Activated CD4-positive, alpha-beta memory T cell treated with anti-CD3 and anti-CD28 coated beads for 36 hours (primary cell): ENCODE measurements around the gene IQGAP1. TPM values are rescaled to one million over a fixed set of nuclear protein-coding genes. Genes with fewer than 3 reads are reported as not detected.
A peak's percentile ranks its signal among the peaks of the same experiment; 100 is the strongest.

Experiments used
- CTCF ChIA-PET: fragments of 350-600 bp; sonication (Branson Sonifier 250); formaldehyde crosslinking; loops from one replicate; lab custom pipeline; 2021; ENCODE audit warnings: antibody characterized with exemption, inconsistent platforms; lab: Charles Lee
- POLR2A ChIA-PET: fragments of 350-600 bp; sonication (Branson Sonifier 250); formaldehyde crosslinking; loops from one replicate; lab custom pipeline; 2021; ENCODE audit warnings: antibody characterized with exemption; lab: Charles Lee
- DNase-seq: peaks from one replicate; pipeline ENCODE4 v3.0.0-alpha.2; 2020
- H3K27ac Mint-ChIP-seq: one replicate; pipeline ENCODE4 v1.8.0; 2021; ENCODE audit warnings: mixed read lengths
- H3K27me3 Mint-ChIP-seq: one replicate; pipeline ENCODE4 v1.8.0; 2021; ENCODE audit warnings: mixed read lengths
- H3K36me3 Mint-ChIP-seq: one replicate; pipeline ENCODE4 v1.8.0; 2021; ENCODE audit warnings: mixed read lengths
- H3K4me1 Mint-ChIP-seq: one replicate; pipeline ENCODE4 v1.8.0; 2021; ENCODE audit warnings: low read depth, mixed read lengths
- H3K4me3 Mint-ChIP-seq: one replicate; pipeline ENCODE4 v1.8.0; 2021; ENCODE audit warnings: mild to moderate bottlenecking, mixed read lengths
- H3K9me3 Mint-ChIP-seq: one replicate; pipeline ENCODE4 v1.8.0; 2021; ENCODE audit warnings: mixed read lengths
- intact Hi-C: fragments of 100-400 bp; cut with micrococcal nuclease; formaldehyde crosslinking; loops from one replicate; pipeline ENCODE4 v1.15.1; 2023
- total RNA-seq, 2 experiments: library from RNA; stranded (reverse); gene quantifications; one replicate each; pipeline ENCODE4 v1.2.3, GENCODE V29; 2021

Gene IQGAP1
- total RNA-seq, 2 experiments from 2014 or later = 186 to 207 TPM

DNA sequence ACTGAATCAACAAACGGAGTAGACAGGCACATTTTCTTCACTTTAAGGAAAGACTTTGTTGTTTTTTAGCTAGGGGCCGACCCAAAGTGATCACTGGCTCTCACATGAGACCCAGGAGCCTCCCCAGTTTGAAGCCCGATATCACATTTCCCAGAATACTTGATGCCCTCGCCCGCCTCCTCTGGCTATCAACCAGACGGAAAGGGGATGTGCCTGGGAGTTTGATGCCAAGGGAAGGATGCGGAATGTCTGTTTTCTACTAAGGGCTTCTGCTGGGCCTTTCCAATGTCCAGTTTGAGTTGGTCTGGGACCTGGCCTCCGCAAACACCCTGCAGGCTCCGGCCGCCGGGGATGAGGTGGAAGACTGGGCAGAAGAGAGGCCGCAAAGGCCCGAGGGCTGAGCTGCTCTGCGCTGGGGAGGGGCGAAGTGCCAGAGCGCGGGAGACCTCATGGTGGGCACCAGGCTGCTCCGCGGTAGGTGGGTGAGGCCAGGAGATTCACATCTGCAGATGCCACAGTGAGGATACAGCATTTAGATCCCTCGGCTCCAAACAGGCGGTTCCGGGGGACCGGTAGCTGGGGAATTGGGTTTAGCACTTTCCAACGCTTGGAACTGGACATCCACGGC is 36.4 kb upstream of the IQGAP1 start:
- Mint-ChIP-seq H3K27ac (no peak overlapping the region), H3K4me3 (peak overlapping the region; percentile 87), H3K27me3 (peaks cover 4% of the 10 kb centered on the region), H3K36me3 (no peaks in the 10 kb centered on the region), H3K9me3 (no peaks in the 10 kb centered on the region), H3K4me1 (peaks cover 6% of the 10 kb centered on the region)
- DNase-seq = no peak
- ChIA-PET POLR2A (interaction anchor here (1.5 kb wide), 1 partner anchor 36 kb away, joined by 4 read pairs; the partner anchor contains the start of gene IQGAP1), CTCF (interaction anchor here (1.8 to 2.3 kb wide), 3 partner anchors 10 to 131 kb away, joined by 5 to 11 read pairs (median 6); no protein-coding TSS in a partner anchor)
- intact Hi-C loops = loop anchor here (1.0 to 5.0 kb wide), 4 partner anchors 11 to 67 kb away; partner anchors contain the start of gene IQGAP1

DNA sequence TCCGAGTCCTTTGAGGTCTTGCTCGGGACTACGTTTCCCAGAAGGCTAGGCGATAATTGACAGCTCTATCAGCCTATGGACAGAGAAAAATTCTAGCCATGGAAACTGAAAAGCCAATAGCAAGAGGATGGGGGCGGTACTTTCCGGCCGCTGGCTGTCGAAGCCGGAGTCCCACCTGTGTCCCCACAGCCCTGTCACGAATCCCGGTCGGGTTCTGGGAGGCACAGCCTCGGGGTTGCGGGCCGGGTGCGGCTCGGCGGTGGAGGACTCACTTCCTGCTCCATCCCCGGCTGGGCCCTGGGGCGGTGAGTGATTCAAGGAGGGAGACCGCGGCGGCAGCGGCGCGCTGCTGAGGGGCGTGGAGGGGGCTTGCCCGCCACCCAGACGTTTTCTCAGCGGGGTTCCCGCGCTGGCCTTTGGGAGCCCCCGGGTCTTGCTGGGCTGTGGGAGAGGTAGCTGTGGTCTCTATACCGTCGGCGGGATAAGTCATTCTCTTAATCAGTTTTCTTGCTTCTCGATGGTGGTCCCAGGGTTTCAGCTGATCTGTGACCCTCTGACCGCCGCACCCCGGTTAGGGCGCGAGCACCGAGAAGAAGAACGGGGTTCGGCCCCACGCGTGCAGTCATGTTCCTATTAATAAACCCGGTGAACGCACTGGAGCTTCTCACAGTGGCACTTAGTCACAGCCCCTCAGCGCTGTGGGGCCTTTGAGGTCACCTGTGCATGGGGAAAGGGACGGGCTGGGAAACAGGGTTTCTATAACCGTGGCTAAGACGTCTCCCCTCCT is 35.7 kb upstream of the IQGAP1 start, which contains the start of gene ZNF774:
ZNF774 (plus strand) TSS at position 178 of the 787 bp plus-strand sequence. CDS start 2,377 bp downstream, outside the sequence.
- Mint-ChIP-seq H3K4me1 (peaks cover 6% of the 10 kb centered on the region), H3K4me3 (peak within 1 kb of the TSS; percentile 87), H3K9me3 (no peaks in the 10 kb centered on the region), H3K27ac (no peak within 1 kb of the TSS), H3K36me3 (no peaks in the 10 kb centered on the region), H3K27me3 (peaks cover 4% of the 10 kb centered on the region)
- CTCF ChIA-PET = interaction anchor here (1.8 to 2.3 kb wide), 3 partner anchors 9 to 130 kb away, joined by 5 to 11 read pairs (median 6); no protein-coding TSS in a partner anchor
- POLR2A ChIA-PET = interaction anchor here (0.5 to 1.5 kb wide), 3 partner anchors 23 to 64 kb away, joined by 3 to 5 read pairs (median 4); partner anchors contain the start of gene IQGAP1
- peak; percentile 93 for DNase-seq
- intact Hi-C loops = loop anchor here (1.0 to 5.0 kb wide), 4 partner anchors 10 to 67 kb away; partner anchors contain the start of gene IQGAP1

DNA sequence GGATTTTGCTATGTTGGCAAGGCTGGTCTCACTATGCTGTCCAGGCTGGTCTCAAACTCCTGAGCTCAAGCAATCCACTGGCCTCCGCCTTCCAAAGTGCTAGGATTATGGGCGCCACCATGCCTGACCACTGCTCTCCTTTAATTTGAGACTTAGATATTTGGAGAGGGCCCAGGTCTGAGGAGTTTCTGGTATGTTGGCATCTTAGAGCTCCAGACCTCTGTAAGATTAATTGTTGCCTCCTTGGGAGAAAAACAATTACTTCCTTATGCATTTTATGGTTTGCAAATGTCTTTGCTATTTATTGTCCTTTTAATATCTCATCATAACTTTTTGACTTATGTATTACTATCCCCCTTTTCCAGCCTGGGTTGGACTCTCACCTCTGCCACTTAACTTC is 33.1 kb upstream of the IQGAP1 start:
- Mint-ChIP-seq H3K9me3 (no peaks in the 10 kb centered on the region), H3K4me1 (peaks cover 6% of the 10 kb centered on the region), H3K27ac (no peak overlapping the region), H3K4me3 (no peak overlapping the region), H3K36me3 (no peaks in the 10 kb centered on the region), H3K27me3 (peaks cover under 1% of the 10 kb centered on the region)
- intact Hi-C loops = loop anchor here (5.0 kb wide), 1 partner anchor 32 kb away; the partner anchor contains the start of gene IQGAP1
- POLR2A ChIA-PET = no interaction called here
- no peak for DNase-seq
- CTCF ChIA-PET = interaction anchor here (0.9 to 1.0 kb wide), 2 partner anchors 35 to 127 kb away, joined by 3 to 4 read pairs; no protein-coding TSS in a partner anchor

DNA sequence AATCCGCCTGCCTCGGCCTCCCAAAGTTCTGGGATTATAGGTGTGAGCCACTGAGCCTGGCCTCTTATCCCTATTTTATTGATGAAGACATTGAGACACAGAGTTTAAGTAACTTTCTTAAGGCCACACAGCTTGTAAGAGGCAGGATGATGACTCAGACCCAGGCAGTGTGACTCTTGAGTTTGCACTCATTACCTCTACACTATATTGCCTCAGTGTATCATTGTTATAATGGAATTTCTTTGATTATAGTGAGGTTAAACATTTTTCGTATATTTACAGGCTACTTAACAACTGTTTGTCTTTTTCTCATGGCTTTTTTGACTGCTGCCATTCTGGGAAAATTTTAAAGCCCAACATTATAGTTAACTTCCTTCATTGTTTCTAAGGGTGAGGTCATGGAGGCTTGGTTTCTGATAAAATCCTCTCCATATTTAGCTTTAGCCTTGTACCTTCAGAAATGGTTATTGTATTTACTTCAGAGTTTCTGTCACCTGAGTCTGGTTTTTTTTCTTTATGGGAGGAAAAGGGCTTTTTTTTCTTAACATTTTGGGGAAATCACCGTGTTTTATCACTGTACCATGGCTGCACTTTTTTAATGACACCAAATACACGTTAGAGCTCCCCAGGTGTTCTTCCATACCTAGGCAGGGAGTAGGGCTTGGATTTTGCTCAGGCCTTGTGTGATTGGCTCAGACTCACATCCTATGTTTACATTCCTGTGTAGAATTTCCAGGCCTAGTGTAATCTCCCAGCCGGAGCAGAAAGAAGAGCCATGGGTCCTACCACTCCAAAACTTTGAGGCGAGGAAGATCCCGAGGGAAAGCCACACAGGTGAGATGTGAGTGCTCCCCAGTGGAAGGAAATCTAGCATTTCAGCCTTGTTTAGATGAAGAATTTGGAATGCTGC is 29.7 kb upstream of the IQGAP1 start:
- intact Hi-C loops = no loop called here
- H3K27ac Mint-ChIP-seq = no peak overlapping the region

DNA sequence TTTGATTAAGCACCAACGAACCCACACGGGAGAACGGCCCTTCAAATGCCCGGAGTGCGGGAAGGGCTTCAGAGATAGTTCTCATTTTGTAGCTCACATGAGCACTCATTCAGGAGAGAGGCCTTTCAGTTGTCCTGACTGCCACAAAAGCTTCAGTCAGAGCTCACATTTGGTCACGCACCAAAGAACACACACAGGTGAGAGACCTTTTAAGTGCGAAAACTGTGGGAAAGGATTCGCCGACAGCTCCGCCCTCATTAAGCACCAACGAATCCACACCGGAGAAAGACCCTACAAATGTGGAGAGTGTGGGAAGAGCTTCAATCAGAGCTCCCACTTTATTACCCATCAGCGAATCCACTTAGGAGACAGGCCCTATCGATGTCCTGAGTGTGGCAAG is 27.3 kb upstream of the IQGAP1 start:
- Mint-ChIP-seq H3K27ac (no peak overlapping the region), H3K36me3 (no peaks in the 10 kb centered on the region), H3K9me3 (no peaks in the 10 kb centered on the region), H3K4me3 (no peak overlapping the region), H3K4me1 (peaks cover 24% of the 10 kb centered on the region), H3K27me3 (no peaks in the 10 kb centered on the region)
- intact Hi-C loops = no loop called here
- POLR2A ChIA-PET = no interaction called here
- CTCF ChIA-PET = interaction anchor here (0.6 to 6.1 kb wide), 14 partner anchors 9 to 567 kb away, joined by 3 to 61 read pairs (median 4); partner anchors contain the start of genes IQGAP1 and ZNF774
- no peak for DNase-seq

More for the DNA sequence above, 29.7 kb upstream of the IQGAP1 start:
- no peaks in the 10 kb centered on the region for H3K27me3 Mint-ChIP-seq
- H3K36me3 Mint-ChIP-seq = no peaks in the 10 kb centered on the region
- no peaks in the 10 kb centered on the region for H3K9me3 Mint-ChIP-seq
- no peak overlapping the region for H3K4me3 Mint-ChIP-seq
- peak; percentile 20 for DNase-seq
- H3K4me1 Mint-ChIP-seq = peaks cover 15% of the 10 kb centered on the region
- ChIA-PET POLR2A (no interaction called here), CTCF (interaction anchor here (0.6 to 1.0 kb wide), 3 partner anchors 24 to 58 kb away, joined by 3 to 4 read pairs (median 4); no protein-coding TSS in a partner anchor)

DNA sequence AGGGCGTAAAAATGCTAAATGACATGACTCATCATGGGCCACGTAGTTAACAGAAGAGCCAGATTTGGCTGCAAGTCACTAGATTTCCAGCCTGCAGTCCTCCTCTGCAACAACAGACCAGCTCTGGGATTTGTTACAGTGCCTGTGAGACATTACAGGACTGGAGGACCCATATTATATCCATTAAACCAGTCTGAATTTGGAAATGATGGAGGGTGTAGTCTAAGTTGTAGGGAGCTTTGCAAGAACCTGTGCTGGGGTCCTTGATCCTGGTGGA is 25.2 kb upstream of the IQGAP1 start:
- no peak for DNase-seq
- ChIA-PET POLR2A (interaction anchor here (1.2 to 1.6 kb wide), 2 partner anchors 12 to 14 kb away, joined by 4 to 5 read pairs; no protein-coding TSS in a partner anchor), CTCF (interaction anchor here (0.6 to 6.1 kb wide), 26 partner anchors 11 to 540 kb away, joined by 3 to 61 read pairs (median 5); partner anchors contain the start of genes IQGAP1, MAN2A2 and ZNF774)
- no peaks in the 10 kb centered on the region for H3K27me3 Mint-ChIP-seq
- H3K36me3 Mint-ChIP-seq = no peaks in the 10 kb centered on the region
- peaks cover 24% of the 10 kb centered on the region for H3K4me1 Mint-ChIP-seq
- H3K9me3 Mint-ChIP-seq = no peaks in the 10 kb centered on the region
- peak overlapping the region; percentile 39 for H3K27ac Mint-ChIP-seq
- H3K4me3 Mint-ChIP-seq = no peak overlapping the region
- intact Hi-C loops = loop anchor here (1.0 to 2.0 kb wide), 3 partner anchors 11 to 119 kb away; partner anchors contain the start of gene ZNF774

DNA sequence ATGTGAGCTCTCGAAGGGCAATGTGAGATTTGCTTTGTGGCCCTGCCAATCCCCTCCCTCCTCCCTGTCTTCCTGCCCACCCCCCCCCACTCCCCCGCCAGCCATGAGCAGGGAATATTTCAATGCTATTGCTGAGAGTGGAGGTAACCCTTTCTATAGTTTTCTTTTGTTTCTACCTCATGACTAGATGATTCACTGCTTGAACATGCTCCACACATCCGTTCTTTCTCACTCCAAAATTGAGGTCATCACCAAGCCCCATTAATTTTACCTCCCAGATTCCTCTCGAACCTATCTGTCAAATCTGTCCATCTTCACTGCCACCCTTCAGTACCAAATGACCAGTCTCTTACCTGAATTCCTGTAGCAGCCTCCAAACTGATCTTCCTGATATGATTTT is 23.8 kb upstream of the IQGAP1 start:
- Mint-ChIP-seq H3K27ac (peak overlapping the region; percentile 21), H3K27me3 (no peaks in the 10 kb centered on the region), H3K4me1 (peaks cover 24% of the 10 kb centered on the region), H3K4me3 (no peak overlapping the region), H3K36me3 (no peaks in the 10 kb centered on the region), H3K9me3 (no peaks in the 10 kb centered on the region)
- DNase-seq = no peak
- ChIA-PET POLR2A (interaction anchor here (1.4 kb wide), 1 partner anchor 24 kb away, joined by 6 read pairs; the partner anchor contains the start of gene IQGAP1), CTCF (interaction anchor here (0.6 to 6.1 kb wide), 3 partner anchors 9 to 118 kb away, joined by 4 to 61 read pairs (median 27); no protein-coding TSS in a partner anchor)
- intact Hi-C loops = no loop called here

DNA sequence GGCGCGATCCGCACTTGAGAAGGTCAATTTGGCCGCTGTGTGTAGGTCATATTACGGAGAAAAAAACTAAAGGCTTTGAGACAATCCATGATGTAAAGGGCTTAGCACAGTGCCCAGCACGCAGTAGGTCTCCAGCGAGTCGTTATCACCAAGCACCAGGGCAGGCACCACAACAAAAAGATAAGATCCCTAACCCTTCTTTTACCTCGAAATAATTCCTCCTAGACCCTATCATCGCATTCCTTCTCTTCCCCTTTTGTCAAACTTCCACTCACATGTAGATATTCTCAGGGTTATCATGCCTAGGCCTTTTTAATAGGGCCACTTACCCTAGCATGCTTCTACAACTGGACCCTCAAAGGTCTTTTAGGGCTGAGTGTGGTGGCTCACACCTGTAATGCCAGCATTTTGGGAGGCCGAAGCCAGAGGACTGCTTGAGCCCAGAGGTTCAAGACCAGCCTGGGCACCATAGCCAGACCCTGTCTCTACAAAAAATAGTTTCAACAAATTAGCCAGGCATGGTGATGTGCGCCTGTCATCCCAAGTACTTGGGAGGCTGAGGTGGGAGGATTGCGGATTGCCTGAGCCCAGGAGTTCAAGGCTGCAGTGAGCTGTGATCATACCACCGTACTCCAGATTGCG is 22.5 kb upstream of the IQGAP1 start:
- no peaks in the 10 kb centered on the region for H3K9me3 Mint-ChIP-seq
- intact Hi-C loops = no loop called here
- ChIA-PET POLR2A (no interaction called here), CTCF (no interaction called here)
- no peaks in the 10 kb centered on the region for H3K27me3 Mint-ChIP-seq
- no peak overlapping the region for H3K4me3 Mint-ChIP-seq
- peaks cover 24% of the 10 kb centered on the region for H3K4me1 Mint-ChIP-seq
- no peaks in the 10 kb centered on the region for H3K36me3 Mint-ChIP-seq
- DNase-seq = no peak
- no peak overlapping the region for H3K27ac Mint-ChIP-seq

DNA sequence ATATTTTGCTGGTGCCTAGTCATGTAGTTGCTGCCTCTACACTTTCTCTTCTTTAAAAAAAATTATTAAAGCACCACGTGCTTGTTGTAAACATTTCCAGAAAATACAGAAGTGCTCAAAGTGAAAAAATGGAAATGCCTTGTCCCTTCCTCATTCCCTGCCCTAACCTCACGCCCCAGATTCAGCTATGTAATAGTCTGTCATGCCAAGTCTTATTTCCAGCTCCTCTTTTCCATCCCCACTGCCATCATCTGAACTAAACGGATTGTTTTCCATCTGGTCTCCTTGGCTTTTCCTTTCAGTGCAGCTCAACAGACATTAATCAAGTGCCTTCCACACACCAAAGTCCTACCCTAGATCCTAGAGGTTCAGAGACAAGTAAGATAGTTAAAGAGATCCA is 20.5 kb upstream of the IQGAP1 start:
- no peak for DNase-seq
- intact Hi-C loops = no loop called here

DNA sequence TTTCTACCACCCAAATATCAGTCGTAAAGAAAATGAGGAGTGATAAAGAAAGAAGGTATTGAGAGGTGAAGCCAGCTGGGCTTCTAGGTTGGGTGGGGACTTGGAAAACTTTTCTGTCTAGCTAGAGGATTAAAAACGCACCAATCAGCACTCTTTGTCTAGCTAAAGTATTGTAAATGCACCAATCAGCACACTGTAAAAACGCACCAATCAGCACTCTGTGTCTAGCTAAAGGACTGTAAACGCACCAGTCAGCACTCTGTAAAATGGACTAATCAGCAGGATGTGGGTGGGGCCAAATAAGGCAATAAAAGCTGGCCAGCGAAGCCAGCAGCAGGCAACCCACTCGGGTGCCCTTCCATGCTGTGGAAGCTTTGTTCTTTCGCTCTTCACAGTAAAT is 13.0 kb upstream of the IQGAP1 start:
- intact Hi-C loops = no loop called here
- H3K27me3 Mint-ChIP-seq = no peaks in the 10 kb centered on the region
- no peak overlapping the region for H3K27ac Mint-ChIP-seq
- ChIA-PET CTCF (interaction anchor here (0.8 to 2.7 kb wide), 3 partner anchors 13 to 107 kb away, joined by 3 to 10 read pairs (median 4); partner anchors contain the start of gene IQGAP1), POLR2A (interaction anchor here (1.1 to 3.2 kb wide), 3 partner anchors 13 to 23 kb away, joined by 3 to 12 read pairs (median 4); partner anchors contain the start of genes IQGAP1 and ZNF774)
- H3K36me3 Mint-ChIP-seq = peaks cover 7% of the 10 kb centered on the region
- no peak overlapping the region for H3K4me3 Mint-ChIP-seq
- H3K9me3 Mint-ChIP-seq = peaks cover 21% of the 10 kb centered on the region
- H3K4me1 Mint-ChIP-seq = peaks cover 34% of the 10 kb centered on the region
- no peak for DNase-seq

More for the DNA sequence above, 20.5 kb upstream of the IQGAP1 start:
- H3K4me1 Mint-ChIP-seq = peaks cover 14% of the 10 kb centered on the region
- no peak overlapping the region for H3K27ac Mint-ChIP-seq
- H3K9me3 Mint-ChIP-seq = no peaks in the 10 kb centered on the region
- POLR2A ChIA-PET = no interaction called here
- H3K4me3 Mint-ChIP-seq = no peak overlapping the region
- H3K36me3 Mint-ChIP-seq = no peaks in the 10 kb centered on the region
- no peaks in the 10 kb centered on the region for H3K27me3 Mint-ChIP-seq
- CTCF ChIA-PET = interaction anchor here (0.8 to 1.2 kb wide), 4 partner anchors 21 to 519 kb away, joined by 3 to 4 read pairs (median 3); partner anchors contain the start of gene IQGAP1
